GM12872 (cell line): ENCODE data around the gene ELMO3.

Experiments used
- TF ChIP-seq, protein P1 (sequence below): IDR thresholded peaks from 3 replicates; pipeline ENCODE4 v1.5.1; 2011; ENCODE audit warnings: low read depth, mild to moderate bottlenecking, low read length, moderate library complexity; ENCODE audit not compliant: insufficient read depth

The ELMO3 gene

DNA sequence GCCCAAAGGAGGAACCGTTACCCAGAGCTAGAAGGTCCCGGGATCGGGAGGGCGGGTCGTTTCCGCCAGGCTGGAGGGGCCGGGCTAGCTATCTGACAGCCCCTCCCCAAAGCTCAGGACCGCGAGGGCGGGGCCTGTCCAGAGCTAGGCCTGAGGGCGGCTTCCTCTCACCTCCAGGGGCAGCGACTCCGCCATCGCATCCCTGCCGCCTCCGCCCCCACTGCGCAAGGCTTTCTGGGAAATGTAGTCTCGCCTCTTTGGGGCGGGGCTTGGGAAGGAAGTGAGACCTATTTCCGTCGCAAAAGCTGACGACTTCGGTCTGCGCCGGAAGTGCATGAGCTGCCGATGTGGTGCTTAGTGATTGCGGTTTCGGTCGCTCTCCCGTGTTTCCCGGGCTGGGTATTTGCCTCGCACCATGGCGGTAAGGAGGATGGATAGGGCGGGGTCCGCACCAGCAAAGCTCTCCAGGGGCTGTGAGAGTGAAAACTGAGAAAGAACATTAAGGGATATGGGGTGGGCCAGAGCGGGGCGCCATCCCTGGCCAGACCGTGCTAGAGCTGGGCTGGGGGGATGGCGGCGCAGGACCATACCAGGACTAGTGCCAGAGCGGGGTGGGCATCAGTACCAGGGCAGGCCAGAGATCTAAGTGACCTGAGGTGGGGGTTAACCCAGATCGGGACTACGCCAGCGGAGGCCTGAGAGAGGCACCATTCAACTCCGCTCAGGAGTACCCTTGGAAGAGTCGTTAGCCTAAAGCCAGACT, 28.1 kb downstream of the ELMO3 start, which contains the start of gene TMEM208:
Gene TMEM208, plus strand, starts transcription at position 327 of the 763 bp plus-strand sequence. Its CDS starts 89 bp downstream, at position 416.
- TF ChIP-seq, protein P1, sequence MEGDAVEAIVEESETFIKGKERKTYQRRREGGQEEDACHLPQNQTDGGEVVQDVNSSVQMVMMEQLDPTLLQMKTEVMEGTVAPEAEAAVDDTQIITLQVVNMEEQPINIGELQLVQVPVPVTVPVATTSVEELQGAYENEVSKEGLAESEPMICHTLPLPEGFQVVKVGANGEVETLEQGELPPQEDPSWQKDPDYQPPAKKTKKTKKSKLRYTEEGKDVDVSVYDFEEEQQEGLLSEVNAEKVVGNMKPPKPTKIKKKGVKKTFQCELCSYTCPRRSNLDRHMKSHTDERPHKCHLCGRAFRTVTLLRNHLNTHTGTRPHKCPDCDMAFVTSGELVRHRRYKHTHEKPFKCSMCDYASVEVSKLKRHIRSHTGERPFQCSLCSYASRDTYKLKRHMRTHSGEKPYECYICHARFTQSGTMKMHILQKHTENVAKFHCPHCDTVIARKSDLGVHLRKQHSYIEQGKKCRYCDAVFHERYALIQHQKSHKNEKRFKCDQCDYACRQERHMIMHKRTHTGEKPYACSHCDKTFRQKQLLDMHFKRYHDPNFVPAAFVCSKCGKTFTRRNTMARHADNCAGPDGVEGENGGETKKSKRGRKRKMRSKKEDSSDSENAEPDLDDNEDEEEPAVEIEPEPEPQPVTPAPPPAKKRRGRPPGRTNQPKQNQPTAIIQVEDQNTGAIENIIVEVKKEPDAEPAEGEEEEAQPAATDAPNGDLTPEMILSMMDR = 0 out of 3 replicates have a peak, but pooled peaks have one; percentile 24

DNA sequence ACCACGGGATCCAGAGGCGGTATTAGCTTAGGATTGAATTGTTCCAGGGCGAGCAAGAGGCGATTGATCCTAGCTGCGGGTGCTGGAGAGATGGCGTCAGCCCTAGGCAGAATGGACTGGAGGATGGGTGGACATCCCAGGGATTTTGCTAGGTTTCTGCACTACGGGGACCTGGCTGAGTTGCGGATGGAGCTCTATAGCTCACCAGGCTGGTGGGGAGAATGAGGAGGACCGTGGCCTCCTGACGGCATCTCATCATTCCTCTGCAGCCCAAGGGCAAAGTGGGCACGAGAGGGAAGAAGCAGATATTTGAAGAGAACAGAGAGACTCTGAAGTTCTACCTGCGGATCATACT, 28.6 kb downstream of the ELMO3 start:
- TF ChIP-seq, protein P1 = no peak

DNA sequence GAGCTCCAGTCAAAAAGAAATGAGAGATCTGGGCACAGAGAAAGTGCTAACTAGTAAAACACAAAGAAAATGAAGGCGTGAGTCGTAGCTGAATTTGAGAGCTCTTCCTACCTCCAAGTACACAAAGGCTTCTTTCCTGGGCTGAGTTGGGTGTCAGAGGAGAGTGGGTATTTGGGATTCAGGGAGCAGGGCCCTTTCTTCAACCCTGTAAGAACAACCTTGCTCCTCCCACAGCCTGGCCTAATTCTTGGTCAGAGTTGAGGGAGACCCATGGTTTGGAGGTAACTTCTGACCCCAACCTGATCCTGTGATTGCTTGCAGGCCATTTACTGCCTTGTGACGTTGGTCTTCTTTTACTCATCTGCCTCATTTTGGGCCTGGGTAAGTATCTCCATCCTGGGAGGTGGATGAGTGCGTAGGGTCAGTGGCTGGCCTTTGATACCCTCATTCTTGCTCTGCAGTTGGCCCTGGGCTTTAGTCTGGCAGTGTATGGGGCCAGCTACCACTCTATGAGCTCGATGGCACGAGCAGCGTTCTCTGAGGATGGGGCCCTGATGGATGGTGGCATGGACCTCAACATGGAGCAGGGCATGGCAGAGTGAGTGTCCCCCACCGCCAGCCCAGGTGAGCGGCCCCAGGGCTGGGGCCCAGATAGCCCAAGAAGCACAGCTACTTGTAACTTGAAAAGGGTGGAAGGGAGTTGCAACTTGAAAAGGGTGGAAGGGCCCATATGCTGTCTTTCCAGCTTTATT, 29.3 kb downstream of the ELMO3 start:
- TF ChIP-seq, protein P1 = no peak

DNA sequence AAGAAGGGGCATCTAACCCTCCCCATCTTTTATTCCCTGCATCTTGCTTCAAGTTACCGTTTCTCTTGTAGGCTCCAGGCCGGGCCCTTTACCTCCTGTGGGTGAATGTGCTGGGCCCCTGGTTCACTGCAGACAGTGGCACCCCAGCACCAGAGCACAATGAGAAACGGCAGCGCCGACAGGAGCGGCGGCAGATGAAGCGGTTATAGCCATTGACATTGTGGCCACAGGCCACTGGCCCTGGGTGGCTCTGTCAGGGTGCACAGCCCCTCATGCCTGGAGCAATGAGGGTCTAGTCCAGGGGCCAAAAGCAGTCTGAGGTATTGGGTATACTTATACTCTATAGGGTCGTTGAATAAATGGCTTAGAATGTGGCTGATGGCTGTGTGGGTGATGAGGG, 30.0 kb downstream of the ELMO3 start:
- TF ChIP-seq, protein P1 = no peak

DNA sequence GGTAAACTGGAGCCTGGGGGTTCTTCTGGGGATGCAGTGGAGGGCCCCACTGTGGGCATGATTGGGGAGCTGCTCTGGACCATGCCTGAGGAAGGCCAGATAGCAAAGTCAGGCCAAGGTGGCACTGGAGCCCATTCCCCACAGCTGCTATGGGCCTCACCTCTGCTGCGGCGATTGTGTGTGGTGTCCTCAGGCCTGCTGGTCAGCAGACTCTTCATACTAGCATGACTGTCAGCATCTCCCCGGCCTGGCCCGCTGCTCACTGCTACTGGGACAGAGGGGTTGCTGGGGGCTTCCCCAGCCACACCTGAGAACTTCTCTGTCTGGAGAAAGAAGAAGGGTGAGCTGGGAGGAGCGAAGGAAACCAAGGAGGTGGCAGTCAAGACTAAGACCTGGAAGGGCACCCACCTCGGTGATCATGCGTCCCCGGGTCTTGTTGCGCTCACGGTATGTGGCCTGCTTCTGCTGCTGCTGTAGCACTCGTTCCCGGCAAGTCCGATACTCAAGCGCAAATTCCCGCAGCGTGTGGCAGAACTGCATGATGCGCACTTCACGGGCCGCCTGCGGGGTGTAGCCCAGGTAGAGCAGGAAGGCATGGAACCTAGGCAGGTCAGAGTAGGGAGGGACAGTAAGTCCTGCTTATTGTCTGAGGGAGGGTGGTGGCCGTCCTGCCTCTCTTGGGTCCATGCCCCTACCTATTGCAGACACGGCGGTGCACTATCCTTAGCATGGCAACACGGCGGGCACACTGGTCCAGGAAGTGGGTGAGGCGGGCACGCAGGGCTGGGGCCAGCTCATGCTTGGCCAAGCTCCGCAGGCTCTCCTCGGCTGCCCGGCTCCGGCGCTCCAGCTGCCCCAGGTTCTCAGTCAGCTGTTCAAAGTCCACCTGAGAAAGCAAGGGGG, 31.2 kb downstream of the ELMO3 start:
- TF ChIP-seq, protein P1 = no peak

DNA sequence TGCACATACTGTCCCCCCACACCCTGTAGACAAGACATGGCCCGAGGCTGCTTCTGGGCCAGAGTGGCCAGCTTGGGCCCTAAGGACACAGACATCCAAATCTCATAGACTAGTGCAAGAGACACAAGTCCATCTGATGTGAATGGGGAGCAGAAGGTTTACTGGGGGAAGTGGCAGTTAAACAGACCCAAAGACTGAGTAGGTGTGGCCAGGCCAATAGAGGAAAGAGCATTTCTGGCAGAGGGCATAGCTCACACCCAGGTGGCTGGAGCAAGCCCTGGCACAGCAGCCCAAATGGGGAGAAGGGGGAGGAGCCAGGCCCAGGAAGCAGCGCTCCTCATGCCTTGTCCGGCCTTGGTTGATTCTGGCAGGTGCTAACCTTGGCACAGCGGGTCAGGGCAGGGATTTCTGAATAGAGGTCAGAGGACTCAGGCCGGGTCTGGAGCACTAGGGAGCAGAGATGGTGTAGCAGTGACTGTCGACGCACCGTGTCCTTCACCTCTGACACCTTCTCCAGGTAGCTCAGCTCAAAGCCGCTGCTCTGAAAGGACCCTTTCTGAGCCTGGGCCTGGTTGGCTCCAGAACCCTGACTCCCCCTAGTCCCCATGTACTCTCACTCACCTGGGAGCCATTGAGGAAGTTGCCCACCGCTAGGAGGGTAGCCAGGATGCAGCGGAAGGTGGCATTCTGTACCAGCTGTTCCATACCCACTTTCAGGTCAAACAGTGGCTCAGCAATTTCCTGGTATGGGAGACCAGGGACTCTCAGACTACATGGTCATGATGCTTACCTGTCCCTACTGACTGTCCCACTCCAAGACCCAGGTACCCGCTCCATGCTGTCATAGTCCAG, 32.1 kb downstream of the ELMO3 start:
- TF ChIP-seq, protein P1 = no peak
